ENCODE data around the gene MTHFD1. TPM values are rescaled to one million over a fixed set of nuclear protein-coding genes. Genes with fewer than 3 reads are reported as not detected.

MTHFD1 gene
- polyA plus RNA-seq, 1 donor (not counting 4 experiments of a cell fraction or from before 2014, with no cell fraction given) = 63.2 TPM

- peaks cover 3% of the 10 kb centered on the region for H3K9me1 ChIP-seq (ENCODE audit: control insufficient read depth, extremely low read depth, insufficient read depth, low read length)
- dilution Hi-C loops (cut with MboI; ENCODE audit: extremely low pct_ligation_motif_present, low sequenced_read_pairs) = no loop called here
- FAIRE-seq (no peak), DNase-seq (ENCODE audit: low read depth, low spot score) (no peak)
- H3K79me2 ChIP-seq (ENCODE audit: control insufficient read depth, insufficient read depth, low read length) = no peaks in the 10 kb centered on the region
- H3K9me3 ChIP-seq (ENCODE audit: control insufficient read depth, low read depth, low read length) = no peaks in the 10 kb centered on the region
- no peak overlapping the region for H3K9ac ChIP-seq (ENCODE audit: control insufficient read depth, extremely low read depth, insufficient read depth, low read length)
- H3K36me3 ChIP-seq (ENCODE audit: control insufficient read depth in 2 of 2, extremely low read depth in 1 of 2, insufficient read depth in 2 of 2, low read length in 2 of 2) = peaks cover 28 to 42% of the 10 kb centered on the region in 2 experiments
- H3K4me3 ChIP-seq (ENCODE audit: control insufficient read depth in 2 of 3, extremely low read depth in 1 of 3, insufficient read depth in 2 of 3, low read depth in 1 of 3, low read length in 3 of 3) = no peak overlapping the region
- H4K20me1 ChIP-seq (ENCODE audit: control insufficient read depth, extremely low read depth, insufficient read depth, low read length) = no peaks in the 10 kb centered on the region
- no peak overlapping the region for H3K4me2 ChIP-seq (ENCODE audit: control insufficient read depth, extremely low read depth, insufficient read depth, low read depth, low read length)
- H3K27ac ChIP-seq (ENCODE audit: control insufficient read depth, insufficient read depth, low read length) = no peak overlapping the region
- TF ChIP-seq EZH2 (IDR thresholded peaks at IDR 0.05; ENCODE audit: low read length) = no peak
- TF ChIP-seq CTCF (optimal IDR thresholded peaks at IDR 0.05 in 1 of 3, IDR thresholded peaks at IDR 0.05 in 1 of 3, conservative IDR thresholded peaks at IDR 0.05 in 1 of 3; ENCODE audit: extremely low read depth in 1 of 3, insufficient read depth in 2 of 3, low read length in 3 of 3) = no peak
- H3K27me3 ChIP-seq (ENCODE audit: control insufficient read depth, extremely low read depth, insufficient read depth, low read length) = no peaks in the 10 kb centered on the region
- H3K4me1 ChIP-seq (ENCODE audit: control insufficient read depth, extremely low read depth, insufficient read depth, low read length) = peaks cover 8% of the 10 kb centered on the region
- H2AFZ ChIP-seq (ENCODE audit: control insufficient read depth, low read length) = no peak overlapping the region
These were observed 51.0 kb downstream of the MTHFD1 start for GRCh38 chr14:64439141-64439540.

GRCh38 chr14:64440494-64440893 lies 52.3 kb downstream of the MTHFD1 start:
- Histone ChIP-seq H3K27me3 (ENCODE audit: control insufficient read depth, extremely low read depth, insufficient read depth, low read length) (no peaks in the 10 kb centered on the region), H3K9me3 (ENCODE audit: control insufficient read depth, low read depth, low read length) (no peaks in the 10 kb centered on the region), H3K4me2 (ENCODE audit: control insufficient read depth, extremely low read depth, insufficient read depth, low read depth, low read length) (no peak overlapping the region), H3K9ac (ENCODE audit: control insufficient read depth, extremely low read depth, insufficient read depth, low read length) (no peak overlapping the region), H2AFZ (ENCODE audit: control insufficient read depth, low read length) (no peak overlapping the region), H3K4me1 (ENCODE audit: control insufficient read depth, extremely low read depth, insufficient read depth, low read length) (peaks cover 8% of the 10 kb centered on the region), H3K79me2 (ENCODE audit: control insufficient read depth, insufficient read depth, low read length) (no peaks in the 10 kb centered on the region), H4K20me1 (ENCODE audit: control insufficient read depth, extremely low read depth, insufficient read depth, low read length) (no peaks in the 10 kb centered on the region), H3K27ac (ENCODE audit: control insufficient read depth, insufficient read depth, low read length) (no peak overlapping the region), H3K36me3 (ENCODE audit: control insufficient read depth in 2 of 2, extremely low read depth in 1 of 2, insufficient read depth in 2 of 2, low read length in 2 of 2) (peaks cover 32 to 47% of the 10 kb centered on the region in 2 experiments), H3K4me3 (ENCODE audit: control insufficient read depth in 2 of 3, extremely low read depth in 1 of 3, insufficient read depth in 2 of 3, low read depth in 1 of 3, low read length in 3 of 3) (no peak overlapping the region), H3K9me1 (ENCODE audit: control insufficient read depth, extremely low read depth, insufficient read depth, low read length) (peaks cover 3% of the 10 kb centered on the region)
- FAIRE-seq (no peak), DNase-seq (ENCODE audit: low read depth, low spot score) (no peak)
- dilution Hi-C loops (cut with MboI; ENCODE audit: extremely low pct_ligation_motif_present, low sequenced_read_pairs) = no loop called here
- TF ChIP-seq EZH2 (IDR thresholded peaks at IDR 0.05; ENCODE audit: low read length) = no peak
- no peak for TF ChIP-seq CTCF (optimal IDR thresholded peaks at IDR 0.05 in 1 of 3, IDR thresholded peaks at IDR 0.05 in 1 of 3, conservative IDR thresholded peaks at IDR 0.05 in 1 of 3; ENCODE audit: extremely low read depth in 1 of 3, insufficient read depth in 2 of 3, low read length in 3 of 3)
